H1 (cell line): ENCODE data around the gene TBC1D9B. TPM values are rescaled to one million over a fixed set of nuclear protein-coding genes. Genes with fewer than 3 reads are reported as not detected.
A peak's percentile ranks its signal among the peaks of the same experiment; 100 is the strongest.

Experiments used
- ASH2L ChIP-seq: fragments of 200-600, 300-600 bp; sonication (generic); IDR thresholded peaks from one replicate; pipeline ENCODE4 v1.7.1; 2017; ENCODE audit warnings: low read length
- CHD2 ChIP-seq: IDR thresholded peaks from 2 replicates; pipeline ENCODE4 v1.6.1; 2012; ENCODE audit warnings: low read length, improper control_type of control experiment
- GTF2F1 ChIP-seq: IDR thresholded peaks from 2 replicates; pipeline ENCODE4 v1.6.1; 2012; ENCODE audit warnings: low read depth, low read length, improper control_type of control experiment, borderline replicate concordance
- KDM4A ChIP-seq: IDR thresholded peaks from one replicate; pipeline ENCODE4 v1.7.1; 2012; ENCODE audit warnings: low read depth, mild to moderate bottlenecking, moderate library complexity, low read length, inconsistent platforms; ENCODE audit not compliant: severe bottlenecking
- MAFK ChIP-seq: IDR thresholded peaks from 2 replicates; pipeline ENCODE4 v1.6.1; 2012; ENCODE audit warnings: low read depth, mild to moderate bottlenecking, improper control_type of control experiment, low read length
- SIN3A ChIP-seq, 2 experiments: IDR thresholded peaks in 1 of 2; conservative IDR thresholded peaks in 1 of 2; 2 replicates each; pipeline ENCODE4 v1.6.1; 2011 to 2012; ENCODE audit warnings: low read length in 2 of 2, improper control_type of control experiment in 1 of 2, low read depth in 1 of 2, mild to moderate bottlenecking in 1 of 2
- SIRT6 ChIP-seq: IDR thresholded peaks from one replicate; pipeline ENCODE4 v1.7.1; 2012; ENCODE audit warnings: low read length, inconsistent platforms
- SP4 ChIP-seq: IDR thresholded peaks from 2 replicates; pipeline ENCODE4 v1.6.1; 2012; ENCODE audit warnings: low read length, inconsistent platforms
- TAF1 ChIP-seq: IDR thresholded peaks from 2 replicates; pipeline ENCODE4 v1.6.1; 2011; ENCODE audit warnings: mild to moderate bottlenecking, low read depth, low read length
- polyA plus RNA-seq, 7 experiments: library from polyadenylated mRNA; depleted of rRNA in 3 of 7; stranded (reverse) in 5 of 7; unstranded in 2 of 7; fragments of >200 nt in 5 of 7; fragments of 200-250 nt in 2 of 7; gene quantifications; 1 replicate in 5 of 7; 2 replicates in 1 of 7; 4 replicates in 1 of 7; pipeline versions ENCODE4 v1.2.1 to v1.2.3, GENCODE V29; 2011 to 2013; ENCODE audit warnings: missing spikeins in 2 of 7, mixed read lengths in 2 of 7
- total RNA-seq: library from RNA; stranded (reverse); fragmentation: NEBNext Ultra II Directional; extraction: Animal tissue kit (Norgen Biotek cat#: 25700); gene quantifications from 2 replicates; pipeline ENCODE4 v1.2.1, GENCODE V29; 2021

The TBC1D9B gene
- total and polyA plus RNA-seq, 2 of the 8 experiments (the other 6 are each of a cell fraction or from before 2014, with no cell fraction given): 33.6 to 57.1 TPM

GRCh38 chr5:179820483-179821297 lies 87.0 kb downstream of the TBC1D9B start, which contains the start of gene SQSTM1 (continued):
- peak; percentile 49 for TF ChIP-seq ASH2L
- peak in 1 of 2 experiments; percentile 77; a peak in 2 of 4 replicates for TF ChIP-seq SIN3A (conservative IDR thresholded peaks at IDR 0.05 in 1 of 2, IDR thresholded peaks at IDR 0.05 in 1 of 2; ENCODE audit: low read depth in 1 of 2, low read length in 2 of 2)
- TF ChIP-seq SIRT6: no peak
- TF ChIP-seq CHD2: no peak
- peak; percentile 83; the same call in 1 of the 2 replicates for TF ChIP-seq TAF1
- TF ChIP-seq GTF2F1: no peak
- TF ChIP-seq MAFK: peak; percentile 90
- 0 out of 2 replicates have a peak, but pooled peaks have one; percentile 13 for TF ChIP-seq SP4
- peak; percentile 68 for TF ChIP-seq KDM4A
